Central memory CD4-positive, alpha-beta T cell (primary cell): Measurements from ENCODE around the gene ANKFN1.

Source experiments
- DNase-seq: peaks from one replicate; pipeline ENCODE4 v3.0.0; 2022

Gene ANKFN1

DNA sequence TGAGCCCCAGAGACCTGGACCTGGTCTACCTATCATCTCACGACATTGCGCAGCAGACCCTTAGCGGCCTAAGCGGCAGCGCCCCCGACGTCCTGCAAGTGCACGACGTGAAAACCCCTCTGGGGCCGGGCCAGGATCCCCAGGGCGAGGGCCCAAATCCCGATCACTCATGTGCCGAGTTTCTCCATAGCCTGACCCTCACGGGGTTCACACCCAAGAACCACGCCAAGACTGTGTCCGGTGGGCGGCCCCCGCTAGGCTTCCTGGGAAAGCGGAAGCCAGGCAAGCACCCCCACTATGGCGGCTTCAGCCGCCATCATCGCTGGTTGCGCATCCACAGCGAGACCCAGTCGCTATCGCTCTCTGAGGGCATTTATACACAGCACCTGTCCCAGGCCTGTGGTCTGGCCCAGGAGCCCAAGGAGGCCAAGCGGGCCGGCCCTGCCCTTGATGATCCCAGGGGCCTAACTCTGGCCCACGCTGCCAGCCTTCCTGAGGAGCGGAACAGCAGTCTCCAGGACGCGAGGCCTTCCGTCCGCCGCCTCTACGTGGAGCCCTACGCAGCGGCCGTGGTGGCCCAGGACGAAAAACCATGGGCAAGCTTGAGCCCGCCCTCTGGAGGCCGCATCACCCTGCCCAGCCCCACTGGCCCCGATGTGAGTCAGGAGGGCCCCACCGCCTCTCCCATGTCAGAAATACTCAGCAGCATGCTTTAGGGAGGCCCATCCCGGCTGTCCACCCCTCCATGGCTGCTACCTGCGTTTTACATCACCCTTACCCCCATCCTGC lies 357.5 kb downstream of the ANKFN1 start:
- DNase-seq, result no peak

- no peak for DNase-seq
These were observed 361.0 kb downstream of the ANKFN1 start for GRCh38 chr17:56514264-56514663.

- no peak for DNase-seq
These were observed 361.6 kb downstream of the ANKFN1 start for GRCh38 chr17:56514899-56515298.

DNA sequence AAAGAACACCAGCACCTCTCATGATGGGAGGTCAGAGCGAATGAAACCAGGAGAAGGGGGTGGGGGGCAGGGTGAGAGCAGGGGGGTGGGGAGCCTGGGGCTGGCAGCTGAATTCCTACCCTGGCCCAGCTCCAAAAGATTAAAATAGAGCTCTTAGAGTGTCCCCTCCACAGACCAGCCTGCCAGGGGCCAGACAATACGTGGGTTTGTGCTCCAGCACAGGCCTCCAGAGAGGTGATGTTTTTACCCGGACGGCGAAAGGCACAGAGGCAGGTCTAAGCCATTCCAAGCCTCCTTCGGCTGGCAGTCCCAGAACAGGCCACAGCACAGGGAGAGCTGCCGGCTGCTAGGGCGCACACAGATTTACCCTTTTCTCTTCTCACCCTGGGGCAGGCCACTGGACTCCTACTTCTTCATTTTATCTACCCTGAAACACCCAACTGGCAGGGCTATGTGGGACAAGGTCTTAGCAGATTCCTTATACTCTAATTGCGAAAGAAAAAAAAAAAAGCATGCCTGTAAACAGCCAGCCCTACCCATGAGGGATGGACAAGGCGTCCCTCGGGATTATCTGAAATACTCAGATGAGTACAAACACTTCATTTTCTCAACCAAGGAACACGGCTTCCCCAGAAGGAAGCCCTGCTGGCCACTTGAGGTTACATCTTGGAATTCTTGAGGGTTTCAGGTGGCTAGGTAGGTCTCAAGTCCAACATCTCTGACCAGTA lies 368.3 kb downstream of the ANKFN1 start:
- DNase-seq, result no peak

DNA sequence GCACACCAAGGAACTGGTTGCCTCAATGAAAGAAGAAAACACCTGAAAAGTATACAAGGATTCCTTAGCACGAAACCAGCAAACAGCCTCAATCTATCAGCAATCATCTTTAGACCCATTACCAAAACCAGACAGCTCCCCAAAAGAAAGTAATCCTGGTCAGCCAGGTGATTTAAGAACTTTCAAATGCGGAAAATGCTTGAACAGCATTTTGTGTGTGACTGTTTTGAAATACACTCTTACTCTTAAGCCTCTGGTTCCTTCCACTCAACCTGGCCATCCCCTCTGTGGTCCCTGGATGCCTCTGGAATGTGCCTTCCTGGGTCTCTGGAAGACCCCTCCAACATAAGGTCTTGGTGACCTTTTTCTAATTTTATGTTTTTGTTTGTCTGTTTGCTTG lies 369.8 kb downstream of the ANKFN1 start:
- no peak for DNase-seq

DNA sequence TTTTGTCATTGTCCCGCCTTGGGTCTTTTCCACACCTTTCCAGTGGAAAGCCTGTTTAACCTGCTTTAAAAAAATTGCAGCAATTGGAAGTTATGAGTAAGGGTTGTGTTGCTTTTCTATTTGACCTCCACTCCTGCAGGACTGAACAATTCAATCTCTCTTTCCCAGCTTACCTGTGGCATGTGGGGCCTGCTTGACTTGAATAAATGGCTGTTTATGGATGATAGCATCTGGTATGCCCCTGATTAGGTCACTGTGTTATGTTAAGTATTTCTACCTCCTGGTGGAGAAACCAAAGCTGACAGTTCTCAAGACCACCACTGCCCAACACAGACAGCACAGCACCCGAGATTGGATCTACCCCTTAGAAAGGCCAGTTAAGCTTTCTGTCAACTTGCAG lies 375.4 kb downstream of the ANKFN1 start:
- no peak for DNase-seq

DNA sequence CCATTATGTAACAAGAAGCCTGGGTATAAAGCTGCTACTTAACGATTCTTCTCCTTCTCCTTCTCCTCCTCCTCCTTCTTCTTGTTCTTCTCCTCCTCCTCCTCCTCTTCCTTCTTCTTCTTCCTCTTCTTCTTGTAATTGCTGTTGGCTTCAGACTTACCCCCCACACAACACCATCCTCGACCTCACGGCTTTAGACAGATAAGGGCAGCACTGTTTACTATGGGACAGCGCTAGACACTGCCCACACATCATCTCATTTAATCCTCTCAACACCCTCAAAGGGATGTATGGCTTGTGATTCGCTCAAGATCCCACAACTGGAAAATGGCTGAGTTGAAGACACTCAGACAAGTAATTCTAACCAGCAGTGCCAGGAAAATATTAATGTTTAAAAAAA lies 379.7 kb downstream of the ANKFN1 start:
- DNase-seq, result no peak

GRCh38 chr17:56536766-56537165 lies 383.5 kb downstream of the ANKFN1 start:
- DNase-seq, result no peak

- DNase-seq, result no peak
These were observed 387.6 kb downstream of the ANKFN1 start for GRCh38 chr17:56540836-56541235.

GRCh38 chr17:56543280-56543679 lies 390.0 kb downstream of the ANKFN1 start:
- DNase-seq, result no peak

- DNase-seq, result no peak
These were observed 391.8 kb downstream of the ANKFN1 start for GRCh38 chr17:56545106-56545505.

GRCh38 chr17:56545930-56546329 lies 392.7 kb downstream of the ANKFN1 start:
- DNase-seq, result no peak

DNA sequence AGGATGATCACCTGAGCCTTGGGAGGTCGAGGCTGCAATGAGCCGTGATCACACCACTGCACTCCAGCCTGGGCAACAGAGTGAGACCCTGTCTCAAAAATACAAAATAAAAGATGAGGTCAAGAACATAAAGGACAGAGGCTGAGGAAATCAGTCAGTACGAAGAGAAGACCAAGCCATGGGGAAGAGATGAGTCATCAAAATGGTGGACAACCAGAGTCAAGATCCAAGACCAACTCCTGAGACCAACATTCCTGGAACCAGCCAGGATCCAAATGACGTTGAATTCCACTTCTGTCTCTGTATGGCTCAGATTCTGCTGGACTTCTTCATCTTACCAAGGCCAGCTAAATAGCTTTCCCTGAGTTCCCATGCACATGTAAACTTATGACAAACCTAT lies 395.4 kb downstream of the ANKFN1 start:
- DNase-seq, result no peak

DNA sequence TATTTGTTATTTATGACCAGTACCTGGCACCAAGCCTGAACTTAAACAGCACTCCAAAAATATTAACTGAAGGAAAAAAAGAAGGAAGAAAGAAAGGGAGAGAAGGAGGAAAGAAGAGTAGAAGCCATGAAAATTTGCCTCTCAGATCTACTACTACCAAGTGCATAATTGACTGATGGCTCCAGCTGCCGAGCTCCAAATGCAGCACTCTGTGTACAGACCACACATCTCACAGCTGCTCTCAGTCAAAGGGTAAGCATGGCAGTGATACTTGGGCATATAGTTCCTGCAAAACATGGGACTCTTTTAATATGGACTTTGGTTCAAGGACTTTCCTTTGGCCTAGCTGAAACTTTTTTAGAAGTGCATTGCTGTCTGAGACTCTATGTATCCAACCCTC lies 396.2 kb downstream of the ANKFN1 start:
- no peak for DNase-seq

DNA sequence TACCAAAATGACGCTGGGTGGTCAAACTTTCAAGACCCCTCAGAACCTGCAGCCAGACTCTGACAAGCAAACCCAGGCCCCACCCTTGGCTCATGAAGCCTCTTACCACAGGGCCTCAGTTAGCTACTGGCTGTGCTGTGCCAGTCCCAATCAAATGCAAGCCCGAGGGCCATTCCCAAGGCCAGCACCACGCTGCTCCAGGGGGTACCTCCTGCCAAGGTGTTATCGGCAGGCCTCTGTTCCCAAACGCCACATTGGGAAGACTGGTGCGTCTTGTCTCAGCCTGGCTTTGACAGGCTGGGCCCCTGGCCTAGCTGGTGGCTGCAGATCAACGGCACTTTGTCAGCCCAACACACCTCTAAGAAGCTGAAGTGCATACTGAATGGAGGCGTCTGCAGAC lies 404.4 kb downstream of the ANKFN1 start:
- DNase-seq, result no peak

DNA sequence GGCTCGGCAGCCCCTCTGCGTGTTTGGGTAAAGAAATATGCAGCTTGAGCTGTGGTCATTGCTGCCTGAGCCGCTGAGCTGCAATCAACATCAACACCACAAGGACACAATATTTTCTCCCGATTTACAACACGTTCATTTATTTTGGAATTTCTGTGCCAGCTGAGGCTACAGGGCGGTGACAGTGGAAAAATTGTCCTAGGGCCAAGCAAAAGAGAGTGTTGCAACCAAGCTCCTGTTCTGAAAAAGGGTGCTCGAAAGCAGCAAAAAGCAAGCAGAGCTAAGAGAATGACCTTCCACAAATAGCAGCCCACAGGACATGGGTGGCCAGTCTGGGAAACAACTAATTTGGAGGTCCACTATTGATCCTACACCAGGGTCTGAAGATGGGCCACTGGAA lies 404.8 kb downstream of the ANKFN1 start:
- DNase-seq, result no peak
